ENCODE measurements around the gene KANSL2. TPM values are rescaled to one million over a fixed set of nuclear protein-coding genes. Genes with fewer than 3 reads are reported as not detected.

The KANSL2 gene
- total and polyA plus RNA-seq, 8 donors, result 6.2 to 24.4 (median 12.4) TPM

GRCh38 chr12:48695859-48696258 lies 13.8 kb upstream of the KANSL2 start:
- peak in 1 of 4 donors; percentile 14 for ATAC-seq
- H3K36me3 ChIP-seq, result peaks cover 0 to 48% (median 25%) of the 10 kb centered on the region in 3 donors
- no peaks in the 10 kb centered on the region for H3K9me3 ChIP-seq
- intact Hi-C loops (cut with DNase I), result no loop called here
- H3K27me3 ChIP-seq, result no peaks in the 10 kb centered on the region
- DNase-seq, result no peak
- H3K4me1 ChIP-seq, result no peaks in the 10 kb centered on the region
- 43 to 50% methylated on average over 2 of the region's 2 CpGs for WGBS, 2 donors
- H3K4me3 ChIP-seq, result no peak overlapping the region
- TF ChIP-seq CTCF (IDR thresholded peaks at IDR 0.05), result no peak
- H3K27ac ChIP-seq, result no peak overlapping the region
- no peak for FAIRE-seq

- Histone ChIP-seq H3K36me3 (peaks cover 0 to 61% (median 23%) of the 10 kb centered on the region in 3 donors), H3K4me1 (no peaks in the 10 kb centered on the region), H3K4me3 (no peak overlapping the region), H3K9me3 (no peaks in the 10 kb centered on the region), H3K27ac (no peak overlapping the region), H3K27me3 (no peaks in the 10 kb centered on the region)
- no peak for DNase-seq
- intact Hi-C loops (cut with DNase I), result no loop called here
- TF ChIP-seq CTCF (IDR thresholded peaks at IDR 0.05), result no peak
- WGBS, 2 donors, result 95 to 96% methylated on average over 6 of the region's 6 CpGs
- ATAC-seq, result no peak
- FAIRE-seq, result no peak
Observed at GRCh38 chr12:48694038-48694437, 12.0 kb upstream of the KANSL2 start.

GRCh38 chr12:48693572-48693971 lies 11.5 kb upstream of the KANSL2 start:
- ATAC-seq (no peak), FAIRE-seq (no peak), DNase-seq (no peak)
- H3K4me3 ChIP-seq, result no peak overlapping the region
- no peaks in the 10 kb centered on the region for H3K4me1 ChIP-seq
- H3K9me3 ChIP-seq, result no peaks in the 10 kb centered on the region
- intact Hi-C loops (cut with DNase I), result no loop called here
- WGBS, 2 donors, result 86 to 87% methylated on average over 6 of the region's 6 CpGs
- TF ChIP-seq CTCF (IDR thresholded peaks at IDR 0.05), result no peak
- no peaks in the 10 kb centered on the region for H3K27me3 ChIP-seq
- no peak overlapping the region for H3K27ac ChIP-seq
- peaks cover 0 to 61% (median 18%) of the 10 kb centered on the region in 3 donors for H3K36me3 ChIP-seq

GRCh38 chr12:48691826-48692487 lies 9.9 kb upstream of the KANSL2 start:
- no peak for DNase-seq
- 50 to 52% methylated on average over 2 of the region's 2 CpGs for WGBS, 2 donors
- Histone ChIP-seq H3K27ac (no peak overlapping the region), H3K4me1 (no peaks in the 10 kb centered on the region), H3K36me3 (peaks cover 0 to 51% (median 14%) of the 10 kb centered on the region in 3 donors), H3K9me3 (no peaks in the 10 kb centered on the region), H3K4me3 (no peak overlapping the region), H3K27me3 (no peaks in the 10 kb centered on the region)
- intact Hi-C loops (cut with DNase I), result no loop called here
- ATAC-seq, result no peak
- TF ChIP-seq CTCF (IDR thresholded peaks at IDR 0.05), result no peak
- no peak for FAIRE-seq

- Histone ChIP-seq H3K4me1 (no peaks in the 10 kb centered on the region), H3K27me3 (no peaks in the 10 kb centered on the region), H3K9me3 (no peaks in the 10 kb centered on the region), H3K4me3 (no peak overlapping the region), H3K27ac (no peak overlapping the region), H3K36me3 (peaks cover 0 to 50% (median 14%) of the 10 kb centered on the region in 3 donors)
- FAIRE-seq (no peak), ATAC-seq (peak in 1 of 4 donors; percentile 30), DNase-seq (no peak)
- intact Hi-C loops (cut with DNase I), result no loop called here
- WGBS, 2 donors, result 36 to 41% methylated on average over 4 of the region's 4 CpGs
- no peak for TF ChIP-seq CTCF (IDR thresholded peaks at IDR 0.05)
Observed at GRCh38 chr12:48690990-48691389, 9.0 kb upstream of the KANSL2 start.

Data from pancreas (tissue), 10 donors.